HCT116 (cell line): Measurements from ENCODE around the gene MAPKAP1.

ENCODE experiments used
- CEBPB ChIP-seq: IDR thresholded peaks from 2 replicates; pipeline ENCODE4 v1.6.1; 2012; ENCODE audit warnings: low read depth
- CTCF ChIP-seq, 3 experiments: fragments of 200-600 bp in 1 of 3; sonication (generic) in 1 of 3; IDR thresholded peaks in 2 of 3; conservative IDR thresholded peaks in 1 of 3; 2 replicates each; pipeline ENCODE4 v1.5.1; 2012 to 2017; ENCODE audit warnings: low read depth in 2 of 3, low read length in 2 of 3, antibody characterized with exemption in 1 of 3, borderline replicate concordance in 1 of 3, control low read depth in 1 of 3, mild to moderate bottlenecking in 1 of 3, mixed read lengths in 1 of 3, mixed run types in 1 of 3, moderate library complexity in 1 of 3; ENCODE audit not compliant: insufficient read depth in 1 of 3
- EZH2 ChIP-seq: fragments of 200-600 bp; sonication (generic); IDR thresholded peaks from 2 replicates; pipeline ENCODE4 v1.6.1; 2017; ENCODE audit warnings: antibody characterized with exemption, mixed run types
- EZH2phosphoT487 ChIP-seq: fragments of 200-600 bp; IDR thresholded peaks from 2 replicates; pipeline ENCODE4 v1.6.1; 2018; ENCODE audit warnings: antibody characterized with exemption, borderline replicate concordance
- MAX ChIP-seq: IDR thresholded peaks from 2 replicates; pipeline ENCODE4 v1.6.1; 2012
- POLR2AphosphoS5 ChIP-seq: IDR thresholded peaks from 2 replicates; pipeline ENCODE4 v1.6.1; 2011; ENCODE audit warnings: mild to moderate bottlenecking, low read depth, low read length, moderate library complexity
- RAD21 ChIP-seq: IDR thresholded peaks from 2 replicates; pipeline ENCODE4 v1.6.1; 2012; ENCODE audit warnings: low read depth, mild to moderate bottlenecking
- SP1 ChIP-seq: IDR thresholded peaks from 2 replicates; pipeline ENCODE4 v1.6.1; 2012; ENCODE audit warnings: low read depth
- SRF ChIP-seq: IDR thresholded peaks from 2 replicates; pipeline ENCODE4 v1.6.1; 2012; ENCODE audit warnings: low read depth
- TF ChIP-seq, protein P1 (sequence below): IDR thresholded peaks from 2 replicates; pipeline ENCODE4 v1.6.1; 2012; ENCODE audit warnings: low read depth

- TF ChIP-seq CTCF (IDR thresholded peaks at IDR 0.05 in 2 of 3, conservative IDR thresholded peaks at IDR 0.05 in 1 of 3; ENCODE audit: borderline replicate concordance in 1 of 3, insufficient read depth in 1 of 3, low read depth in 2 of 3, low read length in 2 of 3) = no peak
- TF ChIP-seq RAD21 = no peak
- no peak for TF ChIP-seq POLR2AphosphoS5
- no peak for TF ChIP-seq EZH2
- no peak for TF ChIP-seq SP1
- TF ChIP-seq, protein P1, sequence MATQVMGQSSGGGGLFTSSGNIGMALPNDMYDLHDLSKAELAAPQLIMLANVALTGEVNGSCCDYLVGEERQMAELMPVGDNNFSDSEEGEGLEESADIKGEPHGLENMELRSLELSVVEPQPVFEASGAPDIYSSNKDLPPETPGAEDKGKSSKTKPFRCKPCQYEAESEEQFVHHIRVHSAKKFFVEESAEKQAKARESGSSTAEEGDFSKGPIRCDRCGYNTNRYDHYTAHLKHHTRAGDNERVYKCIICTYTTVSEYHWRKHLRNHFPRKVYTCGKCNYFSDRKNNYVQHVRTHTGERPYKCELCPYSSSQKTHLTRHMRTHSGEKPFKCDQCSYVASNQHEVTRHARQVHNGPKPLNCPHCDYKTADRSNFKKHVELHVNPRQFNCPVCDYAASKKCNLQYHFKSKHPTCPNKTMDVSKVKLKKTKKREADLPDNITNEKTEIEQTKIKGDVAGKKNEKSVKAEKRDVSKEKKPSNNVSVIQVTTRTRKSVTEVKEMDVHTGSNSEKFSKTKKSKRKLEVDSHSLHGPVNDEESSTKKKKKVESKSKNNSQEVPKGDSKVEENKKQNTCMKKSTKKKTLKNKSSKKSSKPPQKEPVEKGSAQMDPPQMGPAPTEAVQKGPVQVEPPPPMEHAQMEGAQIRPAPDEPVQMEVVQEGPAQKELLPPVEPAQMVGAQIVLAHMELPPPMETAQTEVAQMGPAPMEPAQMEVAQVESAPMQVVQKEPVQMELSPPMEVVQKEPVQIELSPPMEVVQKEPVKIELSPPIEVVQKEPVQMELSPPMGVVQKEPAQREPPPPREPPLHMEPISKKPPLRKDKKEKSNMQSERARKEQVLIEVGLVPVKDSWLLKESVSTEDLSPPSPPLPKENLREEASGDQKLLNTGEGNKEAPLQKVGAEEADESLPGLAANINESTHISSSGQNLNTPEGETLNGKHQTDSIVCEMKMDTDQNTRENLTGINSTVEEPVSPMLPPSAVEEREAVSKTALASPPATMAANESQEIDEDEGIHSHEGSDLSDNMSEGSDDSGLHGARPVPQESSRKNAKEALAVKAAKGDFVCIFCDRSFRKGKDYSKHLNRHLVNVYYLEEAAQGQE = no peak
- TF ChIP-seq MAX = no peak
- TF ChIP-seq CEBPB = no peak
- TF ChIP-seq SRF = no peak
- no peak for TF ChIP-seq EZH2phosphoT487
Observed at GRCh38 chr9:125475385-125475784, 231.6 kb downstream of the MAPKAP1 start.
